Trophoblast cell (in vitro differentiated cells and primary cell): ENCODE results near the gene CRY1.

Source experiments
- DNase-seq, 2 donors: peaks; one replicate each; pipeline ENCODE4 v3.0.0-alpha.2; 2016
- H2AFZ ChIP-seq: 2 replicates; pipeline ENCODE4 v1.6.1; 2013; ENCODE audit warnings: low read length, moderate library complexity, mild to moderate bottlenecking; ENCODE audit not compliant: insufficient read depth, poor library complexity
- H2AK5ac ChIP-seq: 2 replicates; pipeline ENCODE4 v1.6.1; 2013; ENCODE audit warnings: mild to moderate bottlenecking, low read length
- H2BK120ac ChIP-seq: 2 replicates; pipeline ENCODE4 v1.6.1; 2013; ENCODE audit warnings: low read length, mild to moderate bottlenecking, moderate library complexity; ENCODE audit not compliant: insufficient read depth, poor library complexity
- H2BK12ac ChIP-seq: 2 replicates; pipeline ENCODE4 v1.6.1; 2013; ENCODE audit warnings: mild to moderate bottlenecking, low read length, moderate library complexity
- H2BK5ac ChIP-seq: 2 replicates; pipeline ENCODE4 v1.6.1; 2013; ENCODE audit warnings: low read length, low read depth, moderate library complexity, mild to moderate bottlenecking; ENCODE audit not compliant: poor library complexity
- H3K14ac ChIP-seq: 2 replicates; pipeline ENCODE4 v1.6.1; 2013; ENCODE audit warnings: mild to moderate bottlenecking, low read length
- H3K18ac ChIP-seq: 2 replicates; pipeline ENCODE4 v1.6.1; 2013; ENCODE audit warnings: mild to moderate bottlenecking, low read length
- H3K23ac ChIP-seq: 2 replicates; pipeline ENCODE4 v1.6.1; 2013; ENCODE audit warnings: low read length
- H3K27ac ChIP-seq: 2 replicates; pipeline ENCODE4 v1.5.1; 2013; ENCODE audit warnings: low read depth, mild to moderate bottlenecking, inconsistent platforms, low read length, moderate library complexity
- H3K27me3 ChIP-seq: 2 replicates; pipeline ENCODE4 v1.6.1; 2013; ENCODE audit warnings: inconsistent platforms, mild to moderate bottlenecking, low read length, moderate library complexity; ENCODE audit not compliant: insufficient read depth
- H3K36me3 ChIP-seq, 2 experiments: 1 replicate in 1 of 2; 2 replicates in 1 of 2; pipeline ENCODE4 v1.6.1; 2013; ENCODE audit warnings: low read length in 2 of 2, mild to moderate bottlenecking in 2 of 2, moderate library complexity in 1 of 2; ENCODE audit not compliant: insufficient read depth in 2 of 2, control insufficient read depth in 1 of 2
- H3K4ac ChIP-seq: 2 replicates; pipeline ENCODE4 v1.6.1; 2013; ENCODE audit warnings: low read depth, mild to moderate bottlenecking, low read length, moderate library complexity
- H3K4me1 ChIP-seq, 2 experiments: 1 replicate in 1 of 2; 2 replicates in 1 of 2; pipeline ENCODE4 v1.6.1; 2013; ENCODE audit warnings: low read length in 2 of 2, mild to moderate bottlenecking in 2 of 2, moderate library complexity in 1 of 2; ENCODE audit not compliant: insufficient read depth in 2 of 2, control insufficient read depth in 1 of 2
- H3K4me2 ChIP-seq: 2 replicates; pipeline ENCODE4 v1.6.1; 2013; ENCODE audit warnings: inconsistent platforms, mild to moderate bottlenecking, low read length, moderate library complexity
- H3K4me3 ChIP-seq: 2 replicates; pipeline ENCODE4 v1.5.1; 2013; ENCODE audit warnings: mild to moderate bottlenecking, low read depth, low read length, inconsistent platforms
- H3K79me1 ChIP-seq: one replicate; pipeline ENCODE4 v1.6.1; 2013; ENCODE audit warnings: low read length
- H3K79me2 ChIP-seq: 2 replicates; pipeline ENCODE4 v1.6.1; 2013; ENCODE audit warnings: low read length, mild to moderate bottlenecking; ENCODE audit not compliant: control insufficient read depth, insufficient read depth, poor library complexity
- H3K9ac ChIP-seq: 2 replicates; pipeline ENCODE4 v1.6.1; 2013; ENCODE audit warnings: mild to moderate bottlenecking, low read length
- H3K9me3 ChIP-seq: 2 replicates; pipeline ENCODE4 v1.6.1; 2013; ENCODE audit warnings: low read depth, mild to moderate bottlenecking, control low read depth, inconsistent platforms, low read length; ENCODE audit not compliant: insufficient read depth
- H4K12ac ChIP-seq: 2 replicates; pipeline ENCODE4 v1.6.1; 2013; ENCODE audit warnings: low read depth, mild to moderate bottlenecking, low read length, moderate library complexity
- H4K8ac ChIP-seq: 2 replicates; pipeline ENCODE4 v1.6.1; 2013; ENCODE audit warnings: low read depth, mild to moderate bottlenecking, low read length, moderate library complexity
- H4K91ac ChIP-seq: one replicate; pipeline ENCODE4 v1.6.1; 2013; ENCODE audit warnings: low read depth, mild to moderate bottlenecking, low read length, moderate library complexity
- WGBS: extraction: QIAGEN DNeasy Blood & Tissue Kit; methylation state at CpG from one replicate; pipeline ENCODE4 v1.1.7; 2013; ENCODE audit warnings: missing lambda C conversion rate; ENCODE audit not compliant: insufficient read length, insufficient coverage; ENCODE audit errors: extremely low coverage; 5-methylcytosine and 5-hydroxymethylcytosine counted together

Gene CRY1

GRCh38 chr12:106945261-106945851, 148.0 kb downstream of the CRY1 start:
- Histone ChIP-seq H3K9me3 (peaks cover 2% of the 10 kb centered on the region), H2BK12ac (no peak overlapping the region), H3K79me2 (no peaks in the 10 kb centered on the region), H2AFZ (no peak overlapping the region), H2AK5ac (no peak overlapping the region), H3K4me2 (no peak overlapping the region), H2BK120ac (no peak overlapping the region), H3K9ac (no peak overlapping the region), H3K4ac (no peak overlapping the region), H4K91ac (no peak overlapping the region), H3K27me3 (no peaks in the 10 kb centered on the region), H2BK5ac (no peak overlapping the region), H3K36me3 (no peaks in the 10 kb centered on the region), H3K27ac (no peak overlapping the region), H3K79me1 (no peaks in the 10 kb centered on the region), H3K14ac (no peak overlapping the region), H4K8ac (no peak overlapping the region), H3K18ac (no peak overlapping the region), H3K4me3 (no peak overlapping the region), H3K4me1 (no peaks in the 10 kb centered on the region), H3K23ac (no peak overlapping the region), H4K12ac (no peak overlapping the region)
- no peak for DNase-seq
- WGBS = no CpG with 5 or more reads among the region's 1 CpG

GRCh38 chr12:106942775-106943174, 150.6 kb downstream of the CRY1 start:
- Histone ChIP-seq H2AK5ac (no peak overlapping the region), H3K4me1 (no peaks in the 10 kb centered on the region), H3K23ac (no peak overlapping the region), H2BK12ac (no peak overlapping the region), H2BK5ac (no peak overlapping the region), H3K4me2 (no peak overlapping the region), H3K14ac (no peak overlapping the region), H4K8ac (no peak overlapping the region), H3K9ac (no peak overlapping the region), H3K4ac (no peak overlapping the region), H3K27ac (no peak overlapping the region), H4K91ac (no peak overlapping the region), H3K79me1 (no peaks in the 10 kb centered on the region), H2BK120ac (no peak overlapping the region), H3K4me3 (no peak overlapping the region), H3K27me3 (no peaks in the 10 kb centered on the region), H2AFZ (no peak overlapping the region), H3K79me2 (no peaks in the 10 kb centered on the region), H3K9me3 (peaks cover 2% of the 10 kb centered on the region), H4K12ac (no peak overlapping the region), H3K36me3 (no peaks in the 10 kb centered on the region), H3K18ac (no peak overlapping the region)
- no CpG with 5 or more reads among the region's 2 CpGs for WGBS
- no peak for DNase-seq

- DNase-seq = no peak
- Histone ChIP-seq H2BK120ac (no peak overlapping the region), H3K79me1 (no peaks in the 10 kb centered on the region), H3K36me3 (no peaks in the 10 kb centered on the region), H4K12ac (no peak overlapping the region), H3K9ac (no peak overlapping the region), H3K27me3 (no peaks in the 10 kb centered on the region), H2BK12ac (no peak overlapping the region), H2AFZ (no peak overlapping the region), H2AK5ac (no peak overlapping the region), H3K9me3 (peaks cover 2% of the 10 kb centered on the region), H3K4me2 (no peak overlapping the region), H3K4me1 (no peaks in the 10 kb centered on the region), H4K8ac (no peak overlapping the region), H3K14ac (no peak overlapping the region), H2BK5ac (no peak overlapping the region), H3K18ac (no peak overlapping the region), H3K79me2 (no peaks in the 10 kb centered on the region), H4K91ac (no peak overlapping the region), H3K4ac (no peak overlapping the region), H3K23ac (no peak overlapping the region), H3K27ac (no peak overlapping the region), H3K4me3 (no peak overlapping the region)
- WGBS = no CpG with 5 or more reads among the region's 6 CpGs
Measured at GRCh38 chr12:106941481-106942156, 151.7 kb downstream of the CRY1 start.
